Testis (tissue), 3 donors: ENCODE data around the gene HMX1. TPM values are rescaled to one million over a fixed set of nuclear protein-coding genes. Genes with fewer than 3 reads are reported as not detected.

Source experiments
- DNase-seq: peaks from one replicate; pipeline ENCODE4 v3.0.0-alpha.2; 2019
- H3K27ac ChIP-seq, 2 donors: fragments of 200-600 bp; sonication (generic); one replicate each; pipeline ENCODE4 v1.5.1; 2019
- H3K27me3 ChIP-seq: fragments of 200-600 bp; sonication (generic); one replicate; pipeline ENCODE4 v1.5.1; 2019
- H3K36me3 ChIP-seq: fragments of 200-600 bp; sonication (generic); one replicate; pipeline ENCODE4 v1.5.1; 2017; ENCODE audit warnings: low read depth; ENCODE audit errors: missing control alignments
- H3K4me1 ChIP-seq: fragments of 200-600 bp; sonication (generic); one replicate; pipeline ENCODE4 v1.5.1; 2019
- H3K4me3 ChIP-seq, 2 donors: fragments of 200-600 bp; sonication (generic); one replicate each; pipeline ENCODE4 v1.5.1; 2017 to 2019
- H3K9me3 ChIP-seq: fragments of 200-600 bp; sonication (generic); one replicate; pipeline ENCODE4 v1.5.1; 2017
- CTCF ChIP-seq, 3 experiments: fragments of 450-650 bp in 2 of 3; fragments of 200-600 bp in 1 of 3; sonication (generic) in 1 of 3; IDR thresholded peaks; one replicate each; pipeline ENCODE4 v1.5.1; 2016 to 2019; ENCODE audit warnings: antibody characterized with exemption in 3 of 3, mild to moderate bottlenecking in 2 of 3, moderate library complexity in 1 of 3
- POLR2A ChIP-seq: fragments of 450-650 bp; IDR thresholded peaks from one replicate; pipeline ENCODE4 v1.6.1; 2017; ENCODE audit warnings: antibody characterized with exemption, mild to moderate bottlenecking, moderate library complexity
- WGBS, 2 donors: methylation state at CpG; one replicate each; pipeline ENCODE4 v1.1.5; 2018; 5-methylcytosine and 5-hydroxymethylcytosine counted together
- intact Hi-C: fragments of 100-400 bp; cut with DNase I; formaldehyde crosslinking; loops from one replicate; pipeline ENCODE4 v1.15.1; 2023; ENCODE audit warnings: low total_unique reads
- polyA plus RNA-seq: library from polyadenylated mRNA; stranded (reverse); fragments of 350-450 nt; fragmentation: Illumina TruSeq; extraction: RNeasy Lipid Tissue Mini Kit (QIAGEN cat#74804); gene quantifications from one replicate; pipeline ENCODE4 v1.2.3, GENCODE V29; 2014; ENCODE audit warnings: low read depth, low replicate concordance; ENCODE audit not compliant: insufficient read depth
- total RNA-seq, 2 donors: library from RNA; depleted of rRNA; stranded (reverse); fragments of >200 nt; gene quantifications; one replicate each; pipeline ENCODE4 v1.2.3, GENCODE V29; 2016

The HMX1 gene
- total and polyA plus RNA-seq, 3 donors from 2014 or later = 0.65 to 7.3 (median 4.2) TPM

- peak overlapping the region in 1 of 2 donors; percentile 48 for H3K4me3 ChIP-seq
- no peaks in the 10 kb centered on the region for H3K4me1 ChIP-seq
- no peak for DNase-seq
- intact Hi-C loops = no loop called here
- no peaks in the 10 kb centered on the region for H3K9me3 ChIP-seq
- WGBS, 2 donors = 12 to 22% methylated on average over 12 to 13 of the region's 15 CpGs
- no peaks in the 10 kb centered on the region for H3K36me3 ChIP-seq
- no peak overlapping the region for H3K27ac ChIP-seq
- no peak for TF ChIP-seq POLR2A
- no peak for TF ChIP-seq CTCF (IDR thresholded peaks at IDR 0.05)
- no peaks in the 10 kb centered on the region for H3K27me3 ChIP-seq
Observed at GRCh38 chr4:8891255-8891645, 19.6 kb upstream of the HMX1 start.

GRCh38 chr4:8888856-8889255 lies 17.2 kb upstream of the HMX1 start:
- 28 to 34% methylated on average over 12 to 13 of the region's 13 CpGs for WGBS, 2 donors
- H3K9me3 ChIP-seq = no peaks in the 10 kb centered on the region
- H3K4me3 ChIP-seq = no peak overlapping the region
- H3K4me1 ChIP-seq = no peaks in the 10 kb centered on the region
- no peak overlapping the region for H3K27ac ChIP-seq
- intact Hi-C loops = no loop called here
- H3K36me3 ChIP-seq = no peaks in the 10 kb centered on the region
- no peak for DNase-seq
- TF ChIP-seq CTCF (IDR thresholded peaks at IDR 0.05) (no peak), POLR2A (no peak)
- H3K27me3 ChIP-seq = no peaks in the 10 kb centered on the region

GRCh38 chr4:8886612-8887406 lies 15.2 kb upstream of the HMX1 start:
- Histone ChIP-seq H3K36me3 (no peaks in the 10 kb centered on the region), H3K4me3 (no peak overlapping the region), H3K27me3 (no peaks in the 10 kb centered on the region), H3K4me1 (no peaks in the 10 kb centered on the region), H3K9me3 (no peaks in the 10 kb centered on the region), H3K27ac (no peak overlapping the region)
- 84 to 95% methylated on average over 10 of the region's 10 CpGs for WGBS, 2 donors
- TF ChIP-seq POLR2A = no peak
- TF ChIP-seq CTCF (IDR thresholded peaks at IDR 0.05) = peak in 1 of 3 experiments; percentile 36
- no peak for DNase-seq
- intact Hi-C loops = no loop called here

- no peak overlapping the region for H3K4me3 ChIP-seq
- intact Hi-C loops = no loop called here
- no peaks in the 10 kb centered on the region for H3K9me3 ChIP-seq
- DNase-seq = no peak
- H3K27ac ChIP-seq = no peak overlapping the region
- no peaks in the 10 kb centered on the region for H3K4me1 ChIP-seq
- H3K27me3 ChIP-seq = no peaks in the 10 kb centered on the region
- 46 to 67% methylated on average over 5 to 7 of the region's 14 CpGs for whole genome bisulfite sequencing, 2 donors
- H3K36me3 ChIP-seq = no peaks in the 10 kb centered on the region
- TF ChIP-seq POLR2A = no peak
- no peak for TF ChIP-seq CTCF (IDR thresholded peaks at IDR 0.05)
Observed at GRCh38 chr4:8882239-8882638, 10.6 kb upstream of the HMX1 start.

- H3K36me3 ChIP-seq = no peaks in the 10 kb centered on the region
- H3K9me3 ChIP-seq = no peaks in the 10 kb centered on the region
- intact Hi-C loops = no loop called here
- 66 to 85% methylated on average over 5 to 9 of the region's 9 CpGs for WGBS, 2 donors
- no peak for DNase-seq
- no peak overlapping the region for H3K27ac ChIP-seq
- TF ChIP-seq CTCF (IDR thresholded peaks at IDR 0.05) (no peak), POLR2A (no peak)
- H3K4me3 ChIP-seq = no peak overlapping the region
- no peaks in the 10 kb centered on the region for H3K4me1 ChIP-seq
- no peaks in the 10 kb centered on the region for H3K27me3 ChIP-seq
Observed at GRCh38 chr4:8880851-8881250, 9.2 kb upstream of the HMX1 start.
